Neural cell (in vitro differentiated cells): Measurements from ENCODE around the gene CACNA1B.

Source experiments
- POLR2AphosphoS5 ChIP-seq: IDR thresholded peaks from 2 replicates; pipeline ENCODE4 v1.6.1; 2012
- TF ChIP-seq, protein P1 (sequence below): IDR thresholded peaks from 2 replicates; pipeline ENCODE4 v1.6.1; 2012; ENCODE audit warnings: borderline replicate concordance

GRCh38 chr9:138047469-138048040 lies 170.0 kb downstream of the CACNA1B start:
- TF ChIP-seq, protein P1, sequence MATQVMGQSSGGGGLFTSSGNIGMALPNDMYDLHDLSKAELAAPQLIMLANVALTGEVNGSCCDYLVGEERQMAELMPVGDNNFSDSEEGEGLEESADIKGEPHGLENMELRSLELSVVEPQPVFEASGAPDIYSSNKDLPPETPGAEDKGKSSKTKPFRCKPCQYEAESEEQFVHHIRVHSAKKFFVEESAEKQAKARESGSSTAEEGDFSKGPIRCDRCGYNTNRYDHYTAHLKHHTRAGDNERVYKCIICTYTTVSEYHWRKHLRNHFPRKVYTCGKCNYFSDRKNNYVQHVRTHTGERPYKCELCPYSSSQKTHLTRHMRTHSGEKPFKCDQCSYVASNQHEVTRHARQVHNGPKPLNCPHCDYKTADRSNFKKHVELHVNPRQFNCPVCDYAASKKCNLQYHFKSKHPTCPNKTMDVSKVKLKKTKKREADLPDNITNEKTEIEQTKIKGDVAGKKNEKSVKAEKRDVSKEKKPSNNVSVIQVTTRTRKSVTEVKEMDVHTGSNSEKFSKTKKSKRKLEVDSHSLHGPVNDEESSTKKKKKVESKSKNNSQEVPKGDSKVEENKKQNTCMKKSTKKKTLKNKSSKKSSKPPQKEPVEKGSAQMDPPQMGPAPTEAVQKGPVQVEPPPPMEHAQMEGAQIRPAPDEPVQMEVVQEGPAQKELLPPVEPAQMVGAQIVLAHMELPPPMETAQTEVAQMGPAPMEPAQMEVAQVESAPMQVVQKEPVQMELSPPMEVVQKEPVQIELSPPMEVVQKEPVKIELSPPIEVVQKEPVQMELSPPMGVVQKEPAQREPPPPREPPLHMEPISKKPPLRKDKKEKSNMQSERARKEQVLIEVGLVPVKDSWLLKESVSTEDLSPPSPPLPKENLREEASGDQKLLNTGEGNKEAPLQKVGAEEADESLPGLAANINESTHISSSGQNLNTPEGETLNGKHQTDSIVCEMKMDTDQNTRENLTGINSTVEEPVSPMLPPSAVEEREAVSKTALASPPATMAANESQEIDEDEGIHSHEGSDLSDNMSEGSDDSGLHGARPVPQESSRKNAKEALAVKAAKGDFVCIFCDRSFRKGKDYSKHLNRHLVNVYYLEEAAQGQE = no peak
- no peak for TF ChIP-seq POLR2AphosphoS5
